Mucosa of descending colon (tissue), 3 donors: Measurements from ENCODE around the gene SLC35E1. TPM values are rescaled to one million over a fixed set of nuclear protein-coding genes. Genes with fewer than 3 reads are reported as not detected.
A peak's percentile ranks its signal among the peaks of the same experiment; 100 is the strongest.

ENCODE experiments used
- ATAC-seq: fragments of 200-7000 bp; cut with Tn5 transposase; one replicate; pipeline ENCODE4 v1.9.1; 2020; ENCODE audit warnings: mild to moderate bottlenecking, moderate library complexity
- DNase-seq, 3 donors: peaks; one replicate each; pipeline ENCODE4 v3.0.0-alpha.2; 2020
- H3K36me3 ChIP-seq: fragments of 200-600 bp; one replicate; pipeline ENCODE4 v1.8.0; 2021; ENCODE audit warnings: low read depth, mild to moderate bottlenecking
- H3K4me1 ChIP-seq: fragments of 200-600 bp; one replicate; pipeline ENCODE4 v1.8.0; 2021; ENCODE audit warnings: low read depth, mild to moderate bottlenecking
- H3K4me3 ChIP-seq: fragments of 200-600 bp; one replicate; pipeline ENCODE4 v1.8.0; 2021; ENCODE audit warnings: mild to moderate bottlenecking
- H3K9me3 ChIP-seq: fragments of 200-600 bp; one replicate; pipeline ENCODE4 v1.8.0; 2021; ENCODE audit warnings: mild to moderate bottlenecking
- CTCF ChIP-seq: fragments of 200-600 bp; IDR thresholded peaks from one replicate; pipeline ENCODE4 v1.8.0; 2022; ENCODE audit warnings: antibody characterized with exemption, mild to moderate bottlenecking
- intact Hi-C, 2 donors: fragments of 100-400 bp; cut with DNase I in 1 of 2; cut with micrococcal nuclease in 1 of 2; formaldehyde crosslinking; loops; one replicate each; pipeline versions ENCODE4 v1.11.0 to v1.11.1; 2022; cut with DNase I, micrococcal nuclease
- total RNA-seq, 3 donors: library from RNA; stranded (reverse); fragmentation: NEBNext Ultra II Directional in 2 of 3; extraction: Animal tissue kit (Norgen Biotek cat#: 25700) in 2 of 3; gene quantifications; one replicate each; pipeline versions ENCODE4 v1.2.1 to v1.2.4, GENCODE V29; 2021 to 2023
- donor health status: DM: no; HTN: no; CAD: no; lungs with moderate emphysema.
- donor health status: DM: no; HTN: no; CAD: no.
- donor health status: DM: no; HTN: yes; CAD: no.

The SLC35E1 gene
- total RNA-seq, 3 donors from 2014 or later, result 34.6 to 45.8 (median 44.0) TPM

- intact Hi-C loops, result no loop called here
- Histone ChIP-seq H3K4me3 (peak overlapping the region; percentile 80), H3K4me1 (peaks cover 33% of the 10 kb centered on the region), H3K9me3 (no peaks in the 10 kb centered on the region), H3K36me3 (peaks cover 4% of the 10 kb centered on the region)
- DNase-seq (no peak), ATAC-seq (no peak)
- TF ChIP-seq CTCF, result no peak
These were observed 1.1 kb upstream of the SLC35E1 start for GRCh38 chr19:16573296-16573695.

GRCh38 chr19:16571822-16572331 lies 338 bp downstream of the SLC35E1 start:
- ATAC-seq (peak; percentile 15), DNase-seq (peak in 1 of 3 donors; percentile 80)
- TF ChIP-seq CTCF, result no peak
- H3K9me3 ChIP-seq, result no peaks in the 10 kb centered on the region
- intact Hi-C loops, result no loop called here
- H3K4me3 ChIP-seq, result peak overlapping the region; percentile 80
- peaks cover 4% of the 10 kb centered on the region for H3K36me3 ChIP-seq
- peaks cover 33% of the 10 kb centered on the region for H3K4me1 ChIP-seq

- no peak for DNase-seq
- no peak for ATAC-seq
- Histone ChIP-seq H3K36me3 (peaks cover 4% of the 10 kb centered on the region), H3K4me3 (no peak overlapping the region), H3K4me1 (peaks cover 33% of the 10 kb centered on the region), H3K9me3 (no peaks in the 10 kb centered on the region)
- no peak for TF ChIP-seq CTCF
- intact Hi-C loops, result no loop called here
These were observed 932 bp downstream of the SLC35E1 start for GRCh38 chr19:16571283-16571682.

GRCh38 chr19:16569609-16570320 lies 2.5 kb downstream of the SLC35E1 start:
- DNase-seq, result no peak
- intact Hi-C loops, result no loop called here
- no peak for TF ChIP-seq CTCF
- Histone ChIP-seq H3K4me1 (peaks cover 28% of the 10 kb centered on the region), H3K4me3 (no peak overlapping the region), H3K9me3 (no peaks in the 10 kb centered on the region), H3K36me3 (no peaks in the 10 kb centered on the region)
- ATAC-seq, result no peak

GRCh38 chr19:16566702-16567101 lies 5.5 kb downstream of the SLC35E1 start:
- H3K36me3 ChIP-seq, result no peaks in the 10 kb centered on the region

More at GRCh38 chr19:16566702-16567101, 5.5 kb downstream of the SLC35E1 start:
- intact Hi-C loops, result no loop called here
- TF ChIP-seq CTCF, result no peak
- ATAC-seq (no peak), DNase-seq (no peak)
- H3K4me1 ChIP-seq, result peaks cover 11% of the 10 kb centered on the region
- H3K9me3 ChIP-seq, result no peaks in the 10 kb centered on the region
- no peak overlapping the region for H3K4me3 ChIP-seq
